ENCODE results near the gene NAV2. TPM values are rescaled to one million over a fixed set of nuclear protein-coding genes. Genes with fewer than 3 reads are reported as not detected.

Gene NAV2
- total RNA-seq, 2 experiments from 2014 or later: 2.9 to 4.1 TPM

DNA sequence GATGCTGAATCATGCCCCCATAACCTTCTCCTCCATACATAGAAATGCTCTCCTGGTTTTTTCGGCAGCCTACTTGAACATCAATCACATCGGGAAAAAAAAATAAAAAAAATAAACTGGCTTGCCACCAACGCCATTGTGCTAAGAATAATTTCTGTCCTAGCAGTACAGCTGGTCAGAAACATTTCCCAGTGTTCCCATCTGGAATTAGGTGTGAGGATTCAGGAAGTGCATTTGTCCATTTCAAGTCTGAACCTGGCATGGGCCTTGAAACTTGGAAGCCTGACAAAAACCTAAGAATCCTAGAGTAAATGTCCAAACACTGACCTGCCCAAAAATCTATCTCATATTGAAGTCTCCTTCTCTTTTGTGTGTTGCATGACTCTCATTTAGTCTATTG is 16.6 kb upstream of the NAV2 start:
- no peaks in the 10 kb centered on the region for H3K4me1 Mint-ChIP-seq
- ATAC-seq (ENCODE audit: low read depth) (no peak), DNase-seq (no peak)
- peaks cover 6% of the 10 kb centered on the region for H3K27me3 Mint-ChIP-seq
- H3K36me3 Mint-ChIP-seq: no peaks in the 10 kb centered on the region
- no peak overlapping the region for H3K4me3 Mint-ChIP-seq
- H3K27ac Mint-ChIP-seq: no peak overlapping the region
- POLR2A ChIA-PET: no interaction called here
- H3K9me3 Mint-ChIP-seq: no peaks in the 10 kb centered on the region

DNA sequence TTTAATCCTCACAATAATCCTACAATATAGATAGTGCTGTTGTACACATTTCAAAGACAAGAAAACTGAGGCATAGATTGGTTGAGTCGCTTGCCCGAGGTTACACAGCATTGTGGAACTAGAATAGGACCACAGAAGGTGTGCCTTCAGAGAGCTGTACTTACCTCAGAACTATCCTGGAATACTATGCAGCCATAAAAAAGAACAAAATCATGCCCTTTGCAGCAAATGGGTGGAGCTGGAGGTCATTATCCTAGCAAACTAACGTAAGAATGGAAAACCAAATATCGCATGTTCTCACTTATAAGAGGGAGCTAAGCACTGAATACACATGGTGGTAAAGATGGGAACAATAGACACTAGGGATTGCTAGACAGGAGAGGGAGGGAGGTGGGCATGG is 15.7 kb upstream of the NAV2 start:
- Mint-ChIP-seq H3K27ac (no peak overlapping the region), H3K9me3 (no peaks in the 10 kb centered on the region), H3K4me3 (no peak overlapping the region), H3K36me3 (no peaks in the 10 kb centered on the region), H3K27me3 (peaks cover 7% of the 10 kb centered on the region), H3K4me1 (no peaks in the 10 kb centered on the region)
- no peak for ATAC-seq (ENCODE audit: low read depth)
- POLR2A ChIA-PET: no interaction called here
- no peak for DNase-seq

DNA sequence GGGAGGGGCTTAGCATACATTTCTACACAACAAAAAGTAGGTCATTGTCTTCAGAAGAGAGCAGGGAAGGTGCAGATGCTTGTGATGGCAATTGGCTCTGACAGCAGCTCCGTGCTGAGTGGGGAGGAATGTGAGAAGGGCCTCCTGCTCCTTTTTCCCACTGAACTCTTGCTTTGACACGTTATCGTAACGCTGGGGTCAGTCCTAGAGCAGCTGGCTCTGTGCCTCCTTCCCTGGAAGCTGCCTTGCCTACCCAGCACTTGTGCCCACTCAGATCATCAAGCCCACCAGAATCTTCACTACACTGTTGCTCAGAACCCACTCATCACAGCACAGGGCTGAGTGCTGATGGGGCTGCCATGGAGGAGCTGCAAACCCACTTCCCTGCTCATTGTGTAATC is 14.9 kb upstream of the NAV2 start:
- DNase-seq: no peak
- ATAC-seq (ENCODE audit: low read depth): no peak
- Mint-ChIP-seq H3K27me3 (peaks cover 13% of the 10 kb centered on the region), H3K4me1 (no peaks in the 10 kb centered on the region), H3K9me3 (no peaks in the 10 kb centered on the region), H3K27ac (no peak overlapping the region), H3K36me3 (no peaks in the 10 kb centered on the region), H3K4me3 (no peak overlapping the region)
- POLR2A ChIA-PET: no interaction called here

DNA sequence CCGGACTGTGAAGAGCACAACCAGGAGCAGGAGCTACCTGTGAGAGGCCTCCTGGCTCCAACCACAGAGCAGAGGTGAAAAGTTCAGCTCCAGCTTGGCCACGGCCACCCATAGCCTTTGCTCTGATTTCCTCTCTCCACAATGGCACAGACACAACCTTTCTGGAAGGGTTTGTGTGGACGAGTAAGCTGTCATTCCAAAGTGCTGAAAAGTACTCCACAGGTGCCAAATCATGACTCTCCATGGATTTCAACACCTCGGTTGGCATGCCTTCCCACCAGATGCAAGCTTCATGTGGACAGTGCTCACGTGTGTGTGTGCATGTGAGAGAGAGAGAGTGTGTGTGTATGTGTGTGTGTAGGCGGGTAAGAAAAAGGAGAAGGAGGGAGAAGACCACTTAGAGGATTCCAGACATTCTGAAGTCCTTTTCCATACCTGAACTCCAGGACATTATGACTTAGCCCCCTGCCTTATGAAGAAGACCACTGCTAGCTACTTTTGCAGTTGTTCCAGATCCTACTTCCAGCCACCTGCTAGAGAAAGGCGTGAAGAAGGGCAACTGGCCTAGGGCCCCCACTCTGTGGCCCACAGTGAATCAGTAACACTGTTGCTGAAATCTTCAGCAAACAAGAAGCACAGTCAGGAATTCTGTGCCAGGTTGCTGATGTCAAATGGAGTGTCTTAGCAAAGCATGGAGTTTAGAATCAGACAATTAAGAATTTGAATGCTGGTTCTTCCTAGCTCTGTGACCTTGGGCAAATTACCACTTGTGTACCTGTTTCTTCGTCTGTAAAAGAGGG is 13.9 kb upstream of the NAV2 start:
- no peaks in the 10 kb centered on the region for H3K4me1 Mint-ChIP-seq
- ATAC-seq (ENCODE audit: low read depth) (no peak), DNase-seq (no peak)
- no peaks in the 10 kb centered on the region for H3K9me3 Mint-ChIP-seq
- H3K27ac Mint-ChIP-seq: no peak overlapping the region
- H3K27me3 Mint-ChIP-seq: peaks cover 15% of the 10 kb centered on the region
- POLR2A ChIA-PET: interaction anchor here (0.6 kb wide), 1 partner anchor 11 kb away, joined by 4 read pairs; no protein-coding TSS in a partner anchor
- no peak overlapping the region for H3K4me3 Mint-ChIP-seq
- no peaks in the 10 kb centered on the region for H3K36me3 Mint-ChIP-seq

DNA sequence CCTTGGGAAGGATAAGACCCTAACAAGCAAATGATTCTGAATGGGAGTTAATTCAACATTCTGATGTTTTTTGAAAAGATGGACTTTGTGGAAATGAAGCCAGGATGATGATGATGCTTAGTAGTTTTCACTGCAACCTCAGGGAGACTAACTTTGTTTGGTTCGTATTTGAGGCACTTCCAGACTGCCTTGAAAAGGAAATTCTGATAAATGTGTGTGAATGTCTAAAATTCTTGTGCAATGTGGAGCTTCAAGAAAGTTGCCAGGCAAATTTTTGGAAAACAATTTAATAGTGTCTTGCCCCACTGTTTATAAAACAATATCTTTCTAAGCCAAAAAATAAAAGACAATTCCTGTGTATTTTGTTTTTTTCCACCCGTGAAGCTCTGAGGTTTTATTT is 11.2 kb upstream of the NAV2 start:
- ATAC-seq (ENCODE audit: low read depth) (no peak), DNase-seq (no peak)
- Mint-ChIP-seq H3K36me3 (no peaks in the 10 kb centered on the region), H3K27ac (no peak overlapping the region), H3K9me3 (no peaks in the 10 kb centered on the region), H3K4me3 (no peak overlapping the region), H3K4me1 (no peaks in the 10 kb centered on the region), H3K27me3 (peaks cover 12% of the 10 kb centered on the region)
- POLR2A ChIA-PET: no interaction called here

DNA sequence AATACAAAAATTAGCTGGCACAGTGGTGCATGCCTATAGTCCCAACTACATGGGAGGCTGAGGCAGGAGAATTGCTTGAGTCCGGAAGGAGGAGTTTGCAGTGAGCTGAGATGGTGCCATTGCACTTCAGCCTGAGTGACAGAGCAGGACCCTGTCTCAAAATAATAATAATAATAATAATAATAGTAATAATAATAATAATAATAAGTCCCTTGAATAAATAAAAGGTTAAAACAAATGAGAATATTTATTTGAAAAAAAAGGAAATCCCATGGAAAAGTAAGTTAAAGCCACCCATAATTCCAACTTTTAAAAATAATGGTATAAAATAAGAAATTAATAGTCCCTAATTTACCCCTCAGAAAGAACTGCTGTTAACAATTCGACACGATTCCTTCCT is 10.0 kb upstream of the NAV2 start:
- ATAC-seq (ENCODE audit: low read depth): no peak
- no peaks in the 10 kb centered on the region for H3K4me1 Mint-ChIP-seq

DNA sequence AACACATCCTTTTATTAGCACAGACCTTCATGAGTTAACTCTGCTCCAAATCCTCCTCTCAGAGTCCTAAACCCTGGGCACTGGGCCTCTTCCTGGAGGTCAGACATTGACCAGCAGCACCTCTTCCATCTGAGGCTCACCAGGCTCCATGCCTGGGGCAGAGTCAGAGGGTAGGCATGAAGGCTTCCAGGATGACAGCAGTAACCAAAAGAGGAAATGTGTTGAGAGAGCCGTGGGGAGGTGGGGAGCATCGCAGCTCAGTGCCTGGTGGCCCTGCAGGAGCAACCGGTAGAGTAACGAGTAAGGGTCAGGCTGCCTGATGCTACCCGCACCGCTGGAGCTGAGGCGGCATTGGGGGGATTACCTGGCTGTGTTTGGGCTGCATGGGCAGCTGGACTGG is 9.4 kb upstream of the NAV2 start:
- no peak for ATAC-seq (ENCODE audit: low read depth)
- H3K27me3 Mint-ChIP-seq: peaks cover 12% of the 10 kb centered on the region
- POLR2A ChIA-PET: no interaction called here
- H3K9me3 Mint-ChIP-seq: no peaks in the 10 kb centered on the region
- H3K36me3 Mint-ChIP-seq: no peaks in the 10 kb centered on the region
- no peak overlapping the region for H3K4me3 Mint-ChIP-seq
- no peak for DNase-seq
- no peak overlapping the region for H3K27ac Mint-ChIP-seq
- H3K4me1 Mint-ChIP-seq: no peaks in the 10 kb centered on the region

More for the DNA sequence above, 10.0 kb upstream of the NAV2 start:
- H3K9me3 Mint-ChIP-seq: no peaks in the 10 kb centered on the region
- no peak overlapping the region for H3K4me3 Mint-ChIP-seq
- peaks cover 12% of the 10 kb centered on the region for H3K27me3 Mint-ChIP-seq
- no peaks in the 10 kb centered on the region for H3K36me3 Mint-ChIP-seq
- POLR2A ChIA-PET: no interaction called here
- H3K27ac Mint-ChIP-seq: no peak overlapping the region
- no peak for DNase-seq

DNA sequence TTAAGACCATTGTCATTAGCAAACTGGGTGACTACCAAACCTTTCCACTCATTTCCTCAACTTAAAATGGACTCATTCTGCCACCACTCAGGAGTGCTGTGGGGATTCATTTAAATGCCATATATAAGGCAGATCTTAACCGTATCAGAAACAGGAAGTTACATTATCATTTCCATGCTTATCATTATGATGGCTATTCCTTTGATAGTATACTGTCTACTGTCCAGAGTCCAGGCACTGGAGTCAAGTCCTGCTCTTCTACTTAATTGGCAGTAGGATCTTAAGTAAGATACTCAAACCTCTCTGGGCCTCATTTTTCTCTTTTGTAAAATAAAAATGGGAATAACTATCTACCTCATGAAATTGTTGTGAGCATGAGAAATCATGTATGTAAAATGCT is 8.4 kb upstream of the NAV2 start:
- Mint-ChIP-seq H3K9me3 (no peaks in the 10 kb centered on the region), H3K27ac (no peak overlapping the region), H3K27me3 (peaks cover 12% of the 10 kb centered on the region), H3K36me3 (no peaks in the 10 kb centered on the region), H3K4me1 (no peaks in the 10 kb centered on the region), H3K4me3 (no peak overlapping the region)
- ATAC-seq (ENCODE audit: low read depth) (no peak), DNase-seq (no peak)
- POLR2A ChIA-PET: no interaction called here

DNA sequence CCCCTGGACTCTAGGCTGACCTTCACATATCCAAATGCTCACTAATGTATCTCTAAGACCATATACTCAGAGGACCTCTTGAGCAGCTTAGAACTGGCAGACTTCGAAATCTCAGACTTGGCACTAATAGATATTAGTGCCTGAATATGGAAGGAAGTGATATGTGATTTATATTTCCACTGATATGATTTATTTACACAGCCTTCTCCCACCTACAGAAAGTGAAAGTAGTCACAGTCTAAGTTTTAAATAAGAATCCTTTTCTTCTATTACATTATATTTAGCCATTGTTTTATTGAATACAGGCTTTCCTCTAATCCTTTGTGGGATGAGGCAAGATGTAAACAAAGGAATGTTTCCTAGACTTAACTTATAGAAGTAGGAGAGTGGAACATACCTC is 6.7 kb upstream of the NAV2 start:
- DNase-seq (no peak), ATAC-seq (ENCODE audit: low read depth) (no peak)
- Mint-ChIP-seq H3K27ac (no peak overlapping the region), H3K9me3 (no peaks in the 10 kb centered on the region), H3K36me3 (no peaks in the 10 kb centered on the region), H3K4me1 (no peaks in the 10 kb centered on the region), H3K4me3 (no peak overlapping the region), H3K27me3 (peaks cover 22% of the 10 kb centered on the region)
- POLR2A ChIA-PET: no interaction called here

DNA sequence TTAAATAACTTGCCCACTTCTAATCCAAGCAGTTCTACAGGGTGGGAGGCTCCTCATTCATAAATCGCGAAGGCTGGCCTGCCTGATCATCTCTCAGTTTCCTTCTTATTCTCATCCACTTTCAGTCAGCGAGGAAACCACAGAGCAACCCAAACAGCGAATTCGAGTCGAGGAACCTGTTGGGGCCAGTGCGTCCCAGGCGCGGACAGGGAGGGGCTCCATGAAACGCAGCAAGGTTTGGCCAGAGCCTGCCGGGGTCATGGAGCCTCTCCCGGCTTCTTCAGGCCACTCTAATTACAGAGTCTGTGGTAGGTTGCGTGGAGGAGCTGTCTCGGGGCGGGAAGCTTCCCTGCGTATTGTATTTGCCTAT is 741 bp upstream of the NAV2 start:
- peak overlapping the region; percentile 82 for H3K4me3 Mint-ChIP-seq
- H3K27me3 Mint-ChIP-seq: peaks cover 52% of the 10 kb centered on the region
- H3K36me3 Mint-ChIP-seq: no peaks in the 10 kb centered on the region
- H3K4me1 Mint-ChIP-seq: peaks cover 18% of the 10 kb centered on the region
- no peak for ATAC-seq (ENCODE audit: low read depth)
- no peaks in the 10 kb centered on the region for H3K9me3 Mint-ChIP-seq
- no peak for DNase-seq
- POLR2A ChIA-PET: interaction anchor here (1.3 kb wide), 1 partner anchor 12 kb away, joined by 5 read pairs; no protein-coding TSS in a partner anchor
- H3K27ac Mint-ChIP-seq: peak overlapping the region; percentile 77

DNA sequence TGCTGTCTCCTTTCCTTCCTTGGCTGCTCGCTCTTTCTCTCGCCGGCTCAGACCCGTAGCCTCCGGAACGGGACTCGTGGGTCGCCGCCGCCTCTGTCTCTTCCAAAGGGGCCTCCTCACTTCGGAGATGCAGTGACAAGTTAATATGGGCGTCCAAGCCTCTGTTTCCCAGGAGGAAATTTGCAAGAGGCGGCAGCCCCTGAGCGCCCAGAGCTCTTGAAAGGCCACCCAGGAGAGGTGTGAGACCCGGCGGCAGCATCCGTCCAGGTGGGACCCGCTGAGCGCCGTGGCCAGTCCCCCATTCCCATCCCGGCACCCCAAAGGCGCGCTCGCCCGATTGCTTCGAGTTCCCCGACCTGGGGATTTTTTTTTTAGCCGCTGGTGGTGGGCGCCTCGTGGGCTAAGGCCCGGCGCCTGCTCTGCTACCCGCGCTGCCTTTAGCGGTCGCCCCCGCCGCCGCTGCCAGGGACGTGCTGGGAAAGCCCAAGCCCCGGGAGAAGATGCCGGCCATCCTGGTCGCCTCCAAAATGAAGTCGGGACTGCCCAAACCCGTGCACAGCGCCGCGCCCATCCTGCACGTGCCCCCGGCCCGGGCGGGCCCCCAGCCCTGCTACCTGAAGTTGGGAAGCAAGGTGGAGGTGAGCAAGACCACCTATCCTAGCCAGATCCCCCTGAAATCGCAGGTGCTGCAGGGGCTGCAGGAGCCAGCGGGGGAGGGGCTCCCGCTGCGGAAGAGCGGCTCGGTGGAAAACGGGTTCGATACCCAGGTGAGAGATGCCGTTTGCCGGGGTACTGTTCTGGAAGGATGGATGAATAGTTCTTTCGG is 772 bp downstream of the NAV2 start:
- Mint-ChIP-seq H3K36me3 (no peaks in the 10 kb centered on the region), H3K27ac (no peak overlapping the region), H3K4me3 (peak overlapping the region; percentile 82), H3K4me1 (peaks cover 18% of the 10 kb centered on the region), H3K27me3 (peaks cover 53% of the 10 kb centered on the region), H3K9me3 (no peaks in the 10 kb centered on the region)
- no peak for DNase-seq
- ATAC-seq (ENCODE audit: low read depth): no peak
- POLR2A ChIA-PET: interaction anchor here (1.3 kb wide), 1 partner anchor 10 kb away, joined by 5 read pairs; no protein-coding TSS in a partner anchor

DNA sequence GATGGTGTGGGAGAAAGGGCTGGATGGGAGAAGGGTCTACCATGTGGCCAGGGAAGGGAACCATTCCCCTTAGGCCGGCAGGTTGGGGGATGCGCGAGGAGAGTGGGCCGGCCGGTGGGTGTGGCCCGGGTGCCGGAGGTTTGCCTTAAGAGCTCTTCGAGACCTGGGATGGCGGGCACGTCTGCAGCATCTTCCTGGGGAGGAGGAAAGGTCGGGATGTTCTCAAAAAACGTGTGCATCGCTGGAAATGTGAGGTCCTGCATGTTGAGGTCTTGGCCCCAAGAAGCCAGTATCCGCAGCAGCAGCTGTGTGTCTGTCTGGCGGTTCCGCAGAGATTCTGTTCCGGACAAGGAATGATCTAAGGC is 1.4 kb downstream of the NAV2 start:
- H3K27ac Mint-ChIP-seq: no peak overlapping the region
- no peaks in the 10 kb centered on the region for H3K36me3 Mint-ChIP-seq
- DNase-seq: no peak
- peaks cover 56% of the 10 kb centered on the region for H3K27me3 Mint-ChIP-seq
- H3K9me3 Mint-ChIP-seq: no peaks in the 10 kb centered on the region
- POLR2A ChIA-PET: interaction anchor here (0.7 kb wide), 1 partner anchor 647 kb away, joined by 3 read pairs; no protein-coding TSS in a partner anchor
- H3K4me1 Mint-ChIP-seq: peaks cover 18% of the 10 kb centered on the region
- H3K4me3 Mint-ChIP-seq: peak overlapping the region; percentile 62
- ATAC-seq (ENCODE audit: low read depth): no peak

DNA sequence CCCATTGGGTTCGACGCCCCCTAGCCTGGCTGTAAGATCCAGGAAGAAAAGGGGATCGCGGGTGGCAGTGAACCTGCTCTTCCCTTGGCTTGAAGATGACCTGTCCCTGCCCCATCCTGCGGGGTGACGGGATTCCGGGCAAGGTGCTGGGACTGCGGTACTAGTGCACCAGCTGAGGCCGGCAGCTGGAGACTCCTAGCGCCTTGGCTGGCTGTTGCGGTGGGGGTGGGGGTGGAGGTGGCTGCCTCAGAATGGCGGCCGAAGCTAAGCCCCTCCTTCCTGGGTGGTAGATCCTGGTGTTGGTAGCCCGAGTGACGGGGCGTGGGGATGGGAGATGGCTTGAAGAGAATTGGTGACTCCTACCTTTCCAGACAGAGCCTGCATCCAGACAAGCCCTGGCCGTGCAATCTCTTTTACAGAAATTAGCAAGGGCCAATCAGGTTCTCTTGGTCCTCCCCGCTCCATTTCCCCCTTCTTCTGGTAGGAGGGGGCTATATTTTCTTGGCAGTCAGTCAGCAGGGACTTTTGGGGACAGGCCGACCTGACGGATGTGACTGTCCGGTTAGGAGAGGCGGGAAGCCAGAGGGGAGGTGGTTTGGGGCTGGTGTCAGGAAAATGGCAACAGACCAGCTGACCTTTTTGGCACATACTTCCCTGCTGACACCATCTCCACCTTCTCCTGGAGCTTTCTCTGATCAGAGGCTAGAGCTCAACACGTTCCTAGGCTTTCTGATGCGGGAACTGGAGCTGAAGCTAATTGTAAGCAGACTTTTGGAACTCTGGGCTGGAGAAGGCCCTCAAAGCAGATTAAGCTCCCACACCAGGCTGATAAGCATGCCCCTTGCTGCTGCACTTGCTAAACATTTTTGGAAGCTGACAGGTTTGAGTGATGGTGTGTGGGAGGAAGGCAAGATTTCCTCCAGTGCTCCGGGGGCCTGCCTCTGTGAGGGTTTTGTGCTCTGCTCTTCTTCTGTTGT is 2.0 kb downstream of the NAV2 start:
- H3K9me3 Mint-ChIP-seq: no peaks in the 10 kb centered on the region
- H3K27me3 Mint-ChIP-seq: peaks cover 54% of the 10 kb centered on the region
- H3K4me3 Mint-ChIP-seq: peak overlapping the region; percentile 62
- H3K27ac Mint-ChIP-seq: no peak overlapping the region
- ATAC-seq (ENCODE audit: low read depth): no peak
- POLR2A ChIA-PET: interaction anchor here (0.7 kb wide), 1 partner anchor 647 kb away, joined by 3 read pairs; no protein-coding TSS in a partner anchor
- H3K4me1 Mint-ChIP-seq: peaks cover 18% of the 10 kb centered on the region
- DNase-seq: no peak
- no peaks in the 10 kb centered on the region for H3K36me3 Mint-ChIP-seq
